SK-N-SH treated with all-trans-retinoic acid at 6 μM for 48 hours (cell line): ENCODE results near the gene IHH.

Experiments used
- ATAC-seq: fragments of 200-7000 bp; cut with Tn5 transposase; 3 replicates; pipeline ENCODE4 v1.9.1; 2020; ENCODE audit warnings: mild to moderate bottlenecking, moderate library complexity
- ARNTL ChIP-seq: fragments of 450-650 bp; formaldehyde crosslinking; IDR thresholded peaks from 2 replicates; pipeline ENCODE4 v1.5.0; 2020; ENCODE audit warnings: low read depth, mild to moderate bottlenecking, moderate library complexity, borderline replicate concordance
- BACH2 ChIP-seq: fragments of 250-450 bp; sonication (Bioruptor Pico); IDR thresholded peaks from 2 replicates; pipeline ENCODE4 v1.9.0; 2021; ENCODE audit warnings: mild to moderate bottlenecking, borderline replicate concordance
- ESRRG ChIP-seq: fragments of 250-450 bp; sonication (Bioruptor Pico); IDR thresholded peaks from 2 replicates; pipeline ENCODE4 v1.6.1; 2021; ENCODE audit warnings: mild to moderate bottlenecking
- ISL1 ChIP-seq: fragments of 250-450 bp; sonication (Bioruptor Pico); IDR thresholded peaks from 2 replicates; pipeline ENCODE4 v2.1.2; 2022; ENCODE audit warnings: mild to moderate bottlenecking, moderate library complexity
- OSR1 ChIP-seq: fragments of 250-450 bp; sonication (Bioruptor Pico); IDR thresholded peaks from 2 replicates; pipeline ENCODE4 v1.8.0; 2022; ENCODE audit warnings: moderate library complexity, mild to moderate bottlenecking, inconsistent platforms
- PPARA ChIP-seq: fragments of 250-450 bp; sonication (Bioruptor Pico); IDR thresholded peaks from 2 replicates; pipeline ENCODE4 v1.5.0; 2020; ENCODE audit warnings: mild to moderate bottlenecking, borderline replicate concordance
- RARB ChIP-seq: fragments of 250-450 bp; sonication (Bioruptor Pico); IDR thresholded peaks from 2 replicates; pipeline ENCODE4 v1.8.0; 2021; ENCODE audit warnings: mild to moderate bottlenecking, moderate library complexity
- TCF4 ChIP-seq: fragments of 250-450 bp; sonication (Bioruptor Pico); IDR thresholded peaks from 2 replicates; pipeline ENCODE4 v1.8.0; 2021; ENCODE audit warnings: mild to moderate bottlenecking, moderate library complexity, borderline replicate concordance
- TOX ChIP-seq: fragments of 250-450 bp; sonication (Bioruptor Pico); IDR thresholded peaks from 2 replicates; pipeline ENCODE4 v1.8.0; 2021; ENCODE audit warnings: mild to moderate bottlenecking, moderate library complexity, borderline replicate concordance
- ZFP30 ChIP-seq: fragments of 450-650 bp; formaldehyde crosslinking; IDR thresholded peaks from 2 replicates; pipeline ENCODE4 v1.5.0; 2022; ENCODE audit warnings: mild to moderate bottlenecking, moderate library complexity
- ZNF565 ChIP-seq: fragments of 450-650 bp; formaldehyde crosslinking; conservative IDR thresholded peaks from 2 replicates; pipeline ENCODE4 v1.5.0; 2020; ENCODE audit warnings: low read depth, mild to moderate bottlenecking, moderate library complexity
- ZNF70 ChIP-seq: fragments of 450-650 bp; formaldehyde crosslinking; IDR thresholded peaks from 2 replicates; pipeline ENCODE4 v1.5.0; 2020; ENCODE audit warnings: mild to moderate bottlenecking, moderate library complexity
- ZNF8 ChIP-seq: fragments of 450-650 bp; formaldehyde crosslinking; IDR thresholded peaks from 2 replicates; pipeline ENCODE4 v1.5.0; 2020; ENCODE audit warnings: mild to moderate bottlenecking, moderate library complexity
- TF ChIP-seq, protein P1 (sequence below): fragments of 250-450 bp; sonication (Bioruptor Pico); IDR thresholded peaks from 2 replicates; pipeline ENCODE4 v1.5.0; 2020; ENCODE audit warnings: mild to moderate bottlenecking, moderate library complexity
- TF ChIP-seq, protein P2 (sequence below): fragments of 250-450 bp; sonication (Bioruptor Pico); IDR thresholded peaks from 2 replicates; pipeline ENCODE4 v1.5.1; 2020; ENCODE audit warnings: low read depth, mild to moderate bottlenecking, moderate library complexity
- TF ChIP-seq, protein P3 (sequence below): fragments of 250-450 bp; sonication (Bioruptor Pico); IDR thresholded peaks from 2 replicates; pipeline ENCODE4 v1.8.0; 2021; ENCODE audit warnings: low read depth, mild to moderate bottlenecking, moderate library complexity, borderline replicate concordance
- TF ChIP-seq, protein P4 (sequence below): fragments of 250-450 bp; sonication (Bioruptor Pico); IDR thresholded peaks from 2 replicates; pipeline ENCODE4 v1.5.1; 2021; ENCODE audit warnings: mild to moderate bottlenecking, moderate library complexity

Gene IHH

DNA sequence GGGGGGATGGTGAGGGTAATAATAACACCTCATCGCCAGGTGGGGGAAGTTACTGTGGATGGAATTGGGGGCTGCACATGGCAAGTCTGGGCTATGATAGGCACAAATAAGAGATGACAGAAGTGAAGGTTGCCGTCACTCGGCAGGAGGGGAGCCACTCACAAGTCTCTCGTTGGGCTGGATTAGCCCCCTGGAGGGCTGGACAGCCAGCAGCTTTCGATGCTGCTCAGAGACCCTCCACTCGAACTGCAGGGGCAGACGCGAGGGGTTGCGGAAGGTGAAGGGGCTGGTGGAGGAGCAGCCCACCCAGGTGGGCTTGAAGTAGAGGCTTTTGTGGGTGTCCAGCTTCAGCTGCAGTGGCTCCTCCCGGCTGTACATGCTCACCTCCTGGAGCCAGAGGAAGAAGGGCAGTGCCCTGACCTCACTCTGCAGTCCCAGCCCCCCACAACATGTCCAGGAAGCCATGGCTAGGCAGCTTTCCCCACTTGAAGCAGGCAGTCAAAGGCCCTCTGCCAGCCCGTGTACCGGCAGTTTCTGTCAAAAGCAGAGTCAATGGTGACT, 37.6 kb downstream of the IHH start:
- ATAC-seq = no peak
- TF ChIP-seq TCF4 (CRISPR knock-in tag) (no peak), RARB (CRISPR knock-in tag) (no peak), ZNF70 (CRISPR knock-in tag) (no peak), ZNF565 (CRISPR knock-in tag) (no peak), ZFP30 (CRISPR knock-in tag) (no peak), ARNTL (CRISPR knock-in tag) (no peak), PPARA (CRISPR knock-in tag) (no peak), OSR1 (CRISPR knock-in tag) (no peak), BACH2 (CRISPR knock-in tag) (no peak), ISL1 (CRISPR knock-in tag) (no peak)
- TF ChIP-seq, protein P1, sequence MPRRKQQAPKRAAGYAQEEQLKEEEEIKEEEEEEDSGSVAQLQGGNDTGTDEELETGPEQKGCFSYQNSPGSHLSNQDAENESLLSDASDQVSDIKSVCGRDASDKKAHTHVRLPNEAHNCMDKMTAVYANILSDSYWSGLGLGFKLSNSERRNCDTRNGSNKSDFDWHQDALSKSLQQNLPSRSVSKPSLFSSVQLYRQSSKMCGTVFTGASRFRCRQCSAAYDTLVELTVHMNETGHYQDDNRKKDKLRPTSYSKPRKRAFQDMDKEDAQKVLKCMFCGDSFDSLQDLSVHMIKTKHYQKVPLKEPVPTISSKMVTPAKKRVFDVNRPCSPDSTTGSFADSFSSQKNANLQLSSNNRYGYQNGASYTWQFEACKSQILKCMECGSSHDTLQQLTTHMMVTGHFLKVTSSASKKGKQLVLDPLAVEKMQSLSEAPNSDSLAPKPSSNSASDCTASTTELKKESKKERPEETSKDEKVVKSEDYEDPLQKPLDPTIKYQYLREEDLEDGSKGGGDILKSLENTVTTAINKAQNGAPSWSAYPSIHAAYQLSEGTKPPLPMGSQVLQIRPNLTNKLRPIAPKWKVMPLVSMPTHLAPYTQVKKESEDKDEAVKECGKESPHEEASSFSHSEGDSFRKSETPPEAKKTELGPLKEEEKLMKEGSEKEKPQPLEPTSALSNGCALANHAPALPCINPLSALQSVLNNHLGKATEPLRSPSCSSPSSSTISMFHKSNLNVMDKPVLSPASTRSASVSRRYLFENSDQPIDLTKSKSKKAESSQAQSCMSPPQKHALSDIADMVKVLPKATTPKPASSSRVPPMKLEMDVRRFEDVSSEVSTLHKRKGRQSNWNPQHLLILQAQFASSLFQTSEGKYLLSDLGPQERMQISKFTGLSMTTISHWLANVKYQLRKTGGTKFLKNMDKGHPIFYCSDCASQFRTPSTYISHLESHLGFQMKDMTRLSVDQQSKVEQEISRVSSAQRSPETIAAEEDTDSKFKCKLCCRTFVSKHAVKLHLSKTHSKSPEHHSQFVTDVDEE (CRISPR knock-in tag) = no peak
- TF ChIP-seq, protein P2, sequence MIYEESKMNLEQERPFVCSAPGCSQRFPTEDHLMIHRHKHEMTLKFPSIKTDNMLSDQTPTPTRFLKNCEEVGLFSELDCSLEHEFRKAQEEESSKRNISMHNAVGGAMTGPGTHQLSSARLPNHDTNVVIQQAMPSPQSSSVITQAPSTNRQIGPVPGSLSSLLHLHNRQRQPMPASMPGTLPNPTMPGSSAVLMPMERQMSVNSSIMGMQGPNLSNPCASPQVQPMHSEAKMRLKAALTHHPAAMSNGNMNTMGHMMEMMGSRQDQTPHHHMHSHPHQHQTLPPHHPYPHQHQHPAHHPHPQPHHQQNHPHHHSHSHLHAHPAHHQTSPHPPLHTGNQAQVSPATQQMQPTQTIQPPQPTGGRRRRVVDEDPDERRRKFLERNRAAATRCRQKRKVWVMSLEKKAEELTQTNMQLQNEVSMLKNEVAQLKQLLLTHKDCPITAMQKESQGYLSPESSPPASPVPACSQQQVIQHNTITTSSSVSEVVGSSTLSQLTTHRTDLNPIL (CRISPR knock-in tag) = no peak
- TF ChIP-seq, protein P3, sequence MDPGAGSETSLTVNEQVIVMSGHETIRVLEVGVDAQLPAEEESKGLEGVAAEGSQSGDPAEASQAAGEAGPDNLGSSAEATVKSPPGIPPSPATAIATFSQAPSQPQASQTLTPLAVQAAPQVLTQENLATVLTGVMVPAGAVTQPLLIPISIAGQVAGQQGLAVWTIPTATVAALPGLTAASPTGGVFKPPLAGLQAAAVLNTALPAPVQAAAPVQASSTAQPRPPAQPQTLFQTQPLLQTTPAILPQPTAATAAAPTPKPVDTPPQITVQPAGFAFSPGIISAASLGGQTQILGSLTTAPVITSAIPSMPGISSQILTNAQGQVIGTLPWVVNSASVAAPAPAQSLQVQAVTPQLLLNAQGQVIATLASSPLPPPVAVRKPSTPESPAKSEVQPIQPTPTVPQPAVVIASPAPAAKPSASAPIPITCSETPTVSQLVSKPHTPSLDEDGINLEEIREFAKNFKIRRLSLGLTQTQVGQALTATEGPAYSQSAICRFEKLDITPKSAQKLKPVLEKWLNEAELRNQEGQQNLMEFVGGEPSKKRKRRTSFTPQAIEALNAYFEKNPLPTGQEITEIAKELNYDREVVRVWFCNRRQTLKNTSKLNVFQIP (CRISPR knock-in tag) = no peak

DNA sequence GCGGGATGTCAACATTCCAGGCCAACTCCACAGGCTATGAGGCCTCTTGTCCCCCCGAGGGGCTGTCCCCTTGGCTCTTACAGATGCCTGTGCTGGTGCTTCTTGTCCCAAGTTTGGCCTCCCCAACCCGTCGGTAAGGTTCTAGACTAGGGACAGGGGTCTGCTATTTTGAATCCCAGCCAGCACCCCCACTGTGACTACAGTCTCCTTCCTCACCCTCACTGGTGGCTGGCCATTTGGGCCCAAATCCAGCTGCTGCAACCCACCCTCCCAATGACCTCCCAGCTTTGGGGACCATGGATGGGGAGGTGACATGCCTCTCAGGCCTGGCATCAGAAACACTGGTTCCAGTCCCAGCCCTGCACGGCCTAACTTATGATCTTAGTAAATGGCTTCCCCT, 38.1 kb downstream of the IHH start:
- no peak for ATAC-seq
- TF ChIP-seq TOX (no peak), PPARA (CRISPR knock-in tag) (no peak), ARNTL (CRISPR knock-in tag) (no peak), ESRRG (CRISPR knock-in tag) (no peak), ZNF70 (CRISPR knock-in tag) (no peak), BACH2 (CRISPR knock-in tag) (no peak), ZNF8 (no peak), ISL1 (CRISPR knock-in tag) (no peak), ZNF565 (CRISPR knock-in tag) (no peak), TCF4 (CRISPR knock-in tag) (no peak)
- TF ChIP-seq, protein P1 (CRISPR knock-in tag) = no peak
- TF ChIP-seq, protein P2 (CRISPR knock-in tag) = no peak
- TF ChIP-seq, protein P4, sequence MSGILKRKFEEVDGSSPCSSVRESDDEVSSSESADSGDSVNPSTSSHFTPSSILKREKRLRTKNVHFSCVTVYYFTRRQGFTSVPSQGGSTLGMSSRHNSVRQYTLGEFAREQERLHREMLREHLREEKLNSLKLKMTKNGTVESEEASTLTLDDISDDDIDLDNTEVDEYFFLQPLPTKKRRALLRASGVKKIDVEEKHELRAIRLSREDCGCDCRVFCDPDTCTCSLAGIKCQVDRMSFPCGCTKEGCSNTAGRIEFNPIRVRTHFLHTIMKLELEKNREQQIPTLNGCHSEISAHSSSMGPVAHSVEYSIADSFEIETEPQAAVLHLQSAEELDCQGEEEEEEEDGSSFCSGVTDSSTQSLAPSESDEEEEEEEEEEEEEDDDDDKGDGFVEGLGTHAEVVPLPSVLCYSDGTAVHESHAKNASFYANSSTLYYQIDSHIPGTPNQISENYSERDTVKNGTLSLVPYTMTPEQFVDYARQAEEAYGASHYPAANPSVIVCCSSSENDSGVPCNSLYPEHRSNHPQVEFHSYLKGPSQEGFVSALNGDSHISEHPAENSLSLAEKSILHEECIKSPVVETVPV = no peak
